ENCODE measurements around the gene SPECC1. TPM values are rescaled to one million over a fixed set of nuclear protein-coding genes. Genes with fewer than 3 reads are reported as not detected.

Gene SPECC1
- total RNA-seq, 1 donor from 2014 or later = 83.0 TPM

DNA sequence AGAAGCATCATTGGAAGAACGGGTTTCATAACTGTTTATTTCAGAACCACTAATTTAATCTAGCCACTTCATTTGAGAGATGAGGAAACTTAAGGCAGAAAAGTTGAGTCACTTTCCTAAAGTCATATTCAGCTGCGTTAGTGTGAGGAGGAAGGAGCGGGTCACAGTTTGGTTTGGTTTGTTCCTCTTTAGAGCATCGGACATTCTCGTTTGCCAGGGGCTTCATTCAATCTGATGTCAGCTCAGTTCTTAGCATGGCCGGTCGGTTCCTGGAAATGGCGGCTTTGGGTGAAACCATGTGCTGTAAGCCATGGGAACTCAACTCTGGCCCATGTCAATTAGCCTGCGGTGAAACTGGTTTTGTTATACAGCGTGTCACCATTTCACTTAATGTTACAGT, 271.7 kb downstream of the SPECC1 start:
- Histone ChIP-seq H3K4me2 (ENCODE audit: low read length) (no peak overlapping the region), H3K27ac (ENCODE audit: low read depth, low read length) (no peak overlapping the region), H3K9me3 (ENCODE audit: insufficient read depth, low read depth, low read length) (no peaks in the 10 kb centered on the region), H3K4me1 (ENCODE audit: insufficient read depth, low read length) (peaks cover 3% of the 10 kb centered on the region), H3K27me3 (ENCODE audit: insufficient read depth, low read length) (no peaks in the 10 kb centered on the region), H3K36me3 (ENCODE audit: insufficient read depth, low read length) (no peaks in the 10 kb centered on the region), H3K4me3 (ENCODE audit: insufficient read depth, low read depth, low read length) (no peak overlapping the region), H4K20me1 (ENCODE audit: insufficient read depth, low read length) (peaks cover 10% of the 10 kb centered on the region), H3K9ac (ENCODE audit: low read length) (no peak overlapping the region), H2AFZ (ENCODE audit: low read depth, low read length) (no peak overlapping the region), H3K79me2 (ENCODE audit: insufficient read depth, low read length) (no peaks in the 10 kb centered on the region)
- Mint-ChIP-seq H3K4me1 (ENCODE audit: low read depth, unreplicated experiment) (peaks cover 26% of the 10 kb centered on the region), H3K36me3 (ENCODE audit: low read depth, unreplicated experiment) (peaks cover 42% of the 10 kb centered on the region), H3K27ac (ENCODE audit: unreplicated experiment) (no peak overlapping the region), H3K27me3 (ENCODE audit: low read depth, unreplicated experiment) (no peaks in the 10 kb centered on the region), H3K4me3 (ENCODE audit: unreplicated experiment) (no peak overlapping the region), H3K9me3 (ENCODE audit: unreplicated experiment) (no peaks in the 10 kb centered on the region)
- DNase-seq (ENCODE audit: low read depth) = no peak
- FAIRE-seq = no peak
- TF ChIP-seq, protein P1, sequence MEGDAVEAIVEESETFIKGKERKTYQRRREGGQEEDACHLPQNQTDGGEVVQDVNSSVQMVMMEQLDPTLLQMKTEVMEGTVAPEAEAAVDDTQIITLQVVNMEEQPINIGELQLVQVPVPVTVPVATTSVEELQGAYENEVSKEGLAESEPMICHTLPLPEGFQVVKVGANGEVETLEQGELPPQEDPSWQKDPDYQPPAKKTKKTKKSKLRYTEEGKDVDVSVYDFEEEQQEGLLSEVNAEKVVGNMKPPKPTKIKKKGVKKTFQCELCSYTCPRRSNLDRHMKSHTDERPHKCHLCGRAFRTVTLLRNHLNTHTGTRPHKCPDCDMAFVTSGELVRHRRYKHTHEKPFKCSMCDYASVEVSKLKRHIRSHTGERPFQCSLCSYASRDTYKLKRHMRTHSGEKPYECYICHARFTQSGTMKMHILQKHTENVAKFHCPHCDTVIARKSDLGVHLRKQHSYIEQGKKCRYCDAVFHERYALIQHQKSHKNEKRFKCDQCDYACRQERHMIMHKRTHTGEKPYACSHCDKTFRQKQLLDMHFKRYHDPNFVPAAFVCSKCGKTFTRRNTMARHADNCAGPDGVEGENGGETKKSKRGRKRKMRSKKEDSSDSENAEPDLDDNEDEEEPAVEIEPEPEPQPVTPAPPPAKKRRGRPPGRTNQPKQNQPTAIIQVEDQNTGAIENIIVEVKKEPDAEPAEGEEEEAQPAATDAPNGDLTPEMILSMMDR (IDR thresholded peaks at IDR 0.05; ENCODE audit: insufficient read depth, low read depth, low read length) = no peak
- no peak for TF ChIP-seq EZH2 (IDR thresholded peaks at IDR 0.05; ENCODE audit: insufficient read depth, low read length)

DNA sequence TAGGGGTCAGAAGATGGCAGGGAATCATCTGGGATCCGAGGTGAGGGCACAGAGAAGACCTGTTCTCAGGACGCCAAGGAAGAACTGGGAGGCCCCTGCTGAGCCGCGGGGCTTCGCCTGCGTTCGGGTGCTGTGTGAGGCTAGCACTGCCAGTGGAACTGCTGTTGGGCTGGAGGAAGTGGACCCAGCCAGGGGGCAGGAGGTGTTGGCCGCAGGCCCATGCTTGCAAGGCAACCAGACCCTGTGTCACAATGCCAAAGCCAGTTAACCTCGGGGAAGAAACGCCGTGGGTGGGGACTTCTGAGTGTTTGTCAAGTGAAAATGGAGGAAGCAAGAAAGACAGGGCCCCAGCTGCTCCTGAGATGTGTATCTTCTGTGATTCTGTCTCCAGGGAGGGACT, 272.7 kb downstream of the SPECC1 start:
- no peak overlapping the region for H3K27ac ChIP-seq (ENCODE audit: low read depth, low read length)
- H3K27me3 ChIP-seq (ENCODE audit: insufficient read depth, low read length) = no peaks in the 10 kb centered on the region
- no peak overlapping the region for H3K4me3 Mint-ChIP-seq (ENCODE audit: unreplicated experiment)
- H3K9ac ChIP-seq (ENCODE audit: low read length) = no peak overlapping the region
- no peak overlapping the region for H2AFZ ChIP-seq (ENCODE audit: low read depth, low read length)
- H3K4me1 ChIP-seq (ENCODE audit: insufficient read depth, low read length) = peaks cover 3% of the 10 kb centered on the region
- H3K36me3 Mint-ChIP-seq (ENCODE audit: low read depth, unreplicated experiment) = peaks cover 43% of the 10 kb centered on the region
- FAIRE-seq (no peak), DNase-seq (ENCODE audit: low read depth) (no peak)
- H3K9me3 ChIP-seq (ENCODE audit: insufficient read depth, low read depth, low read length) = no peaks in the 10 kb centered on the region
- H3K4me1 Mint-ChIP-seq (ENCODE audit: low read depth, unreplicated experiment) = peaks cover 19% of the 10 kb centered on the region
- no peak overlapping the region for H3K4me3 ChIP-seq (ENCODE audit: insufficient read depth, low read depth, low read length)
- no peak overlapping the region for H3K27ac Mint-ChIP-seq (ENCODE audit: unreplicated experiment)
- no peaks in the 10 kb centered on the region for H3K79me2 ChIP-seq (ENCODE audit: insufficient read depth, low read length)
- no peak overlapping the region for H3K4me2 ChIP-seq (ENCODE audit: low read length)
- no peaks in the 10 kb centered on the region for H3K9me3 Mint-ChIP-seq (ENCODE audit: unreplicated experiment)
- no peaks in the 10 kb centered on the region for H3K36me3 ChIP-seq (ENCODE audit: insufficient read depth, low read length)
- no peak for TF ChIP-seq EZH2 (IDR thresholded peaks at IDR 0.05; ENCODE audit: insufficient read depth, low read length)
- TF ChIP-seq, protein P1 (IDR thresholded peaks at IDR 0.05; ENCODE audit: insufficient read depth, low read depth, low read length) = no peak
- peaks cover 9% of the 10 kb centered on the region for H4K20me1 ChIP-seq (ENCODE audit: insufficient read depth, low read length)
- no peaks in the 10 kb centered on the region for H3K27me3 Mint-ChIP-seq (ENCODE audit: low read depth, unreplicated experiment)

DNA sequence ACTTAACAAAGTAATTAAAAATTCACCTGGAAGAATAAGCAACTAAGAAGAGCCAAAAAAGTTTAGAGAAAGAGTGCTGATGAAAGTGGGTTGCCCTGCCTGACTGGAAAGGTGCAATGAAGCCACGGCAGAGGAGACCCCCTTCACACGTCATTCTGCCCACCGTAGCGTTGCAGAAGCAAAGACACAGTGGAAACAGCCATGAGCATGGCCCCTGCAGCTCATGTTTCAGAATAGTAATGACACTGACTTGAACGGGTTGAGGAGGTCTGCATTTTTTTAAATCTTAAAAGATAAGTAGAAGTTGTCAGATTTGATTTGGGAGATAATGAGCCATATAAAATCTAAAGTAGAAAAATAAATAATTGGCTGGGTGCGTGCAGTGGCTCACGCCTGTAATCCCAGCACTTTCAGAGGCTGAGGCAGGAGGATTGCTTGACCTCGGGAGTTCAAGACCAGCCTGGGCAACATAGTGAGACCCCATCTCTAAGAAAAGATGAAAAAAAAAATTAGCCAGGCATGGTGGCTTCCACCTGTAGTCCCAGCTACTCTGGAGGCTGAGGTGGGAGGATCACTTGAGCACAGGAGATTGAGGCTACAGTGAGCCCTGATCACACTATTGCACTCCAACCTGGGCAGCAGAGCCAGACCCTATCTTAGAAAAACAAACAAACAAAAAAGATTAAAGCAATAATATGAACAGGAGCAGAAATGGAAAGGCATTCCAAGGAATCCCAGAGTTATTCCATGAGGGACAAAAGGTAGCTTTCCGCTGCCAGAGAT, 273.6 kb downstream of the SPECC1 start:
- Mint-ChIP-seq H3K4me3 (ENCODE audit: unreplicated experiment) (no peak overlapping the region), H3K27ac (ENCODE audit: unreplicated experiment) (no peak overlapping the region)
- no peak for FAIRE-seq

More for the DNA sequence above, 273.6 kb downstream of the SPECC1 start:
- no peaks in the 10 kb centered on the region for H3K27me3 Mint-ChIP-seq (ENCODE audit: low read depth, unreplicated experiment)
- Histone ChIP-seq H3K9me3 (ENCODE audit: insufficient read depth, low read depth, low read length) (no peaks in the 10 kb centered on the region), H4K20me1 (ENCODE audit: insufficient read depth, low read length) (peaks cover 7% of the 10 kb centered on the region), H2AFZ (ENCODE audit: low read depth, low read length) (no peak overlapping the region), H3K27ac (ENCODE audit: low read depth, low read length) (no peak overlapping the region), H3K36me3 (ENCODE audit: insufficient read depth, low read length) (no peaks in the 10 kb centered on the region), H3K79me2 (ENCODE audit: insufficient read depth, low read length) (no peaks in the 10 kb centered on the region), H3K27me3 (ENCODE audit: insufficient read depth, low read length) (no peaks in the 10 kb centered on the region), H3K4me2 (ENCODE audit: low read length) (no peak overlapping the region), H3K9ac (ENCODE audit: low read length) (no peak overlapping the region), H3K4me3 (ENCODE audit: insufficient read depth, low read depth, low read length) (no peak overlapping the region), H3K4me1 (ENCODE audit: insufficient read depth, low read length) (peaks cover 3% of the 10 kb centered on the region)
- H3K36me3 Mint-ChIP-seq (ENCODE audit: low read depth, unreplicated experiment) = peaks cover 39% of the 10 kb centered on the region
- peaks cover 18% of the 10 kb centered on the region for H3K4me1 Mint-ChIP-seq (ENCODE audit: low read depth, unreplicated experiment)
- no peaks in the 10 kb centered on the region for H3K9me3 Mint-ChIP-seq (ENCODE audit: unreplicated experiment)
- TF ChIP-seq EZH2 (IDR thresholded peaks at IDR 0.05; ENCODE audit: insufficient read depth, low read length) = no peak
- TF ChIP-seq, protein P1 (IDR thresholded peaks at IDR 0.05; ENCODE audit: insufficient read depth, low read depth, low read length) = no peak
- DNase-seq (ENCODE audit: low read depth) = no peak

Measured in astrocyte (in vitro differentiated cells and primary cell).